ENCODE data around the gene KRT77. TPM values are rescaled to one million over a fixed set of nuclear protein-coding genes. Genes with fewer than 3 reads are reported as not detected.

KRT77 gene
- total RNA-seq, 2 donors from 2014 or later = not detected

DNA sequence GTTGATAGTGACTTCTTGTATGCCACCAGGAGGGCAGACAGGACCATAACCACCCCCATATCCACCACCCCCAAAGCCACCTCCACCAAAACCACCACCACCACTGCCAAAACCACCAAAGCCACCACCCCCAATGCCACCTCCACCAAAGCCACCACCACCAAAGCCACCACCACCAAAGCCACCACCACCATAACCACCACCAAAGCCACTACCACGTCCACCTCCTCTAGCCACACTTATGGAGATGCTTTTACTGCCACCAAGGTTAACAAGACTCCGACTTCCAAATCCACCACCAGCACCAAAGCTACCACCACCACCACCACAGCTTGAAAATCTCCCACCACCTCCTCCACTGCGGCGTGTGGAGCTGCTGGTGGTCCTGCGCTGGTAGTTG is 23.4 kb downstream of the KRT77 start:
- H3K4me3 Mint-ChIP-seq = no peak overlapping the region
- H3K27me3 ChIP-seq (ENCODE audit: control insufficient read depth, insufficient read depth, low read length, poor library complexity, severe bottlenecking) = peaks cover 58% of the 10 kb centered on the region
- peaks cover 40% of the 10 kb centered on the region for H3K27me3 Mint-ChIP-seq (ENCODE audit: insufficient read depth)
- no peaks in the 10 kb centered on the region for H3K36me3 Mint-ChIP-seq (ENCODE audit: low read depth)
- no peak overlapping the region for H3K27ac Mint-ChIP-seq
- H3K4me1 Mint-ChIP-seq = no peaks in the 10 kb centered on the region
- no peak overlapping the region for H3K9ac ChIP-seq (ENCODE audit: extremely low read depth, low read length, poor library complexity, severe bottlenecking)
- no peaks in the 10 kb centered on the region for H3K9me3 Mint-ChIP-seq
- whole genome bisulfite sequencing, 2 experiments (ENCODE audit: insufficient coverage in 1 of 2, insufficient read length in 1 of 2) = 93% methylated on average over 5 of the region's 5 CpGs; no CpG with 5 or more reads in 1 of the 2 experiments
- TF ChIP-seq CTCF (conservative IDR thresholded peaks at IDR 0.05) = no peak
- no peaks in the 10 kb centered on the region for H3K9me3 ChIP-seq (ENCODE audit: control insufficient read depth, low read length)
- H3K4me3 ChIP-seq (ENCODE audit: low read length) = no peak overlapping the region
- H3K27ac ChIP-seq (ENCODE audit: low read depth, low read length) = no peak overlapping the region
- H3K4me1 ChIP-seq (ENCODE audit: control insufficient read depth, insufficient read depth, low read length) = no peaks in the 10 kb centered on the region
- H3K36me3 ChIP-seq (ENCODE audit: control insufficient read depth, insufficient read depth, low read length) = no peaks in the 10 kb centered on the region
- no peak for DNase-seq

- no peak overlapping the region for H3K9ac ChIP-seq (ENCODE audit: extremely low read depth, low read length, poor library complexity, severe bottlenecking)
- H3K9me3 ChIP-seq (ENCODE audit: control insufficient read depth, low read length) = no peaks in the 10 kb centered on the region
- Mint-ChIP-seq H3K27ac (no peak overlapping the region), H3K9me3 (no peaks in the 10 kb centered on the region), H3K4me1 (no peaks in the 10 kb centered on the region), H3K4me3 (no peak overlapping the region), H3K36me3 (ENCODE audit: low read depth) (no peaks in the 10 kb centered on the region), H3K27me3 (ENCODE audit: insufficient read depth) (peaks cover 44% of the 10 kb centered on the region)
- H3K4me3 ChIP-seq (ENCODE audit: low read length) = no peak overlapping the region
- no peak for TF ChIP-seq CTCF (conservative IDR thresholded peaks at IDR 0.05)
- H3K27ac ChIP-seq (ENCODE audit: low read depth, low read length) = no peak overlapping the region
- no peaks in the 10 kb centered on the region for H3K4me1 ChIP-seq (ENCODE audit: control insufficient read depth, insufficient read depth, low read length)
- DNase-seq = no peak
- H3K27me3 ChIP-seq (ENCODE audit: control insufficient read depth, insufficient read depth, low read length, poor library complexity, severe bottlenecking) = peaks cover 78% of the 10 kb centered on the region
- 85% methylated on average over 1 of the region's 1 CpG; no CpG with 5 or more reads in 1 of the 2 experiments for WGBS, 2 experiments (ENCODE audit: insufficient coverage in 1 of 2, insufficient read length in 1 of 2)
- no peaks in the 10 kb centered on the region for H3K36me3 ChIP-seq (ENCODE audit: control insufficient read depth, insufficient read depth, low read length)
Observed at GRCh38 chr12:52677671-52678070, 25.7 kb downstream of the KRT77 start.

- Histone ChIP-seq H3K27me3 (ENCODE audit: control insufficient read depth, insufficient read depth, low read length, poor library complexity, severe bottlenecking) (peaks cover 72% of the 10 kb centered on the region), H3K4me3 (ENCODE audit: low read length) (no peak overlapping the region), H3K9ac (ENCODE audit: extremely low read depth, low read length, poor library complexity, severe bottlenecking) (no peak overlapping the region), H3K36me3 (ENCODE audit: control insufficient read depth, insufficient read depth, low read length) (no peaks in the 10 kb centered on the region), H3K27ac (ENCODE audit: low read depth, low read length) (no peak overlapping the region), H3K4me1 (ENCODE audit: control insufficient read depth, insufficient read depth, low read length) (no peaks in the 10 kb centered on the region), H3K9me3 (ENCODE audit: control insufficient read depth, low read length) (no peaks in the 10 kb centered on the region)
- peaks cover 43% of the 10 kb centered on the region for H3K27me3 Mint-ChIP-seq (ENCODE audit: insufficient read depth)
- no peaks in the 10 kb centered on the region for H3K9me3 Mint-ChIP-seq
- H3K4me3 Mint-ChIP-seq = no peak overlapping the region
- no peaks in the 10 kb centered on the region for H3K36me3 Mint-ChIP-seq (ENCODE audit: low read depth)
- no peaks in the 10 kb centered on the region for H3K4me1 Mint-ChIP-seq
- WGBS, 2 experiments (ENCODE audit: insufficient coverage in 1 of 2, insufficient read length in 1 of 2) = 60 to 89% methylated on average over 2 to 5 of the region's 5 CpGs
- TF ChIP-seq CTCF (conservative IDR thresholded peaks at IDR 0.05) = no peak
- DNase-seq = no peak
- no peak overlapping the region for H3K27ac Mint-ChIP-seq
Observed at GRCh38 chr12:52677126-52677525, 26.2 kb downstream of the KRT77 start.
